ENCODE results near the gene PLAU. TPM values are rescaled to one million over a fixed set of nuclear protein-coding genes. Genes with fewer than 3 reads are reported as not detected.

The PLAU gene
- total RNA-seq (ENCODE audit: low replicate concordance) = 7.6 and 10.7 TPM in 2 replicates

DNA sequence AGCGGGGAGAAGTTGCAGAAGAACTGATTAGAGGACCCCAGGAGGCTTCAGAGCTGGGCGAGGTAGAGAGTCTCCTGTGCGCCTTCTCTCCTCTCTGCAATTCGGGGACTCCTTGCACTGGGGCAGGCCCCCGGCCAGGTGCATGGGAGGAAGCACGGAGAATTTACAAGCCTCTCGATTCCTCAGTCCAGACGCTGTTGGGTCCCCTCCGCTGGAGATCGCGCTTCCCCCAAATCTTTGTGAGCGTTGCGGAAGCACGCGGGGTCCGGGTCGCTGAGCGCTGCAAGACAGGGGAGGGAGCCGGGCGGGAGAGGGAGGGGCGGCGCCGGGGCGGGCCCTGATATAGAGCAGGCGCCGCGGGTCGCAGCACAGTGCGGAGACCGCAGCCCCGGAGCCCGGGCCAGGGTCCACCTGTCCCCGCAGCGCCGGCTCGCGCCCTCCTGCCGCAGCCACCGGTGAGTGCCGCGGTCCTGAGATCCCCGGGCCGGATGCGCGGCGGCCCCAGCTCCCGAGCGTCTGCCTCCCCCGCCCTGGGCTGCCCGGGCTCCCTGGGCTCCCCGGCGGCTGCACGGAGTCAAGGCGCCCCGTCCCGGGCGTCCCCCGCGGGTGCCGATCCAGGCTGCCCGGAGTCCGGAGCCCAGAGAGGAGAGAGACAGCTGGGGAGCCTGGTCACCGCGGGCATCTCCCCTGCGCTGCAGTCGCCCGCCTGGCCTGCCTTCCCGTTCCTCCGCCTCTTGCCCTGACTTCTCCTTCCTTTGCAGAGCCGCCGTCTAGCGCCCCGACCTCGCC lies at the start of gene PLAU:
TSS of gene PLAU (plus strand) at position 369 of the 789 bp plus-strand sequence. CDS start 424 bp downstream, outside the sequence.
- Histone ChIP-seq H3F3A (ENCODE audit: low read depth) (peaks cover 23% of the 10 kb centered on the region), H3K4me2 (peak within 1 kb of the TSS; percentile 82), H3K27ac (no peak within 1 kb of the TSS), H3K4me1 (peaks cover 12% of the 10 kb centered on the region), H4K20me1 (ENCODE audit: low read depth) (no peaks in the 10 kb centered on the region), H3K27me3 (peaks cover 35% of the 10 kb centered on the region), H2AFZ (replicated peaks) (peak within 1 kb of the TSS; percentile 99), H3K79me2 (ENCODE audit: low read depth) (no peaks in the 10 kb centered on the region), H3K9ac (no peak within 1 kb of the TSS), H3K36me3 (no peaks in the 10 kb centered on the region), H3K9me3 (ENCODE audit: low read depth) (no peaks in the 10 kb centered on the region), H3K4me3 (peak within 1 kb of the TSS; percentile 79)
- DNase-seq (ENCODE audit: low spot score) = peak; percentile 85
- peak within 1 kb of the TSS; percentile 62 for H3K27ac Mint-ChIP-seq
- peaks cover 52% of the 10 kb centered on the region for H3K4me1 Mint-ChIP-seq
- TF ChIP-seq EZH2phosphoT487 (IDR thresholded peaks at IDR 0.05) (peak; percentile 5), EZH2 (IDR thresholded peaks at IDR 0.05) (peak; percentile 33)
- TF ChIP-seq, protein P1, sequence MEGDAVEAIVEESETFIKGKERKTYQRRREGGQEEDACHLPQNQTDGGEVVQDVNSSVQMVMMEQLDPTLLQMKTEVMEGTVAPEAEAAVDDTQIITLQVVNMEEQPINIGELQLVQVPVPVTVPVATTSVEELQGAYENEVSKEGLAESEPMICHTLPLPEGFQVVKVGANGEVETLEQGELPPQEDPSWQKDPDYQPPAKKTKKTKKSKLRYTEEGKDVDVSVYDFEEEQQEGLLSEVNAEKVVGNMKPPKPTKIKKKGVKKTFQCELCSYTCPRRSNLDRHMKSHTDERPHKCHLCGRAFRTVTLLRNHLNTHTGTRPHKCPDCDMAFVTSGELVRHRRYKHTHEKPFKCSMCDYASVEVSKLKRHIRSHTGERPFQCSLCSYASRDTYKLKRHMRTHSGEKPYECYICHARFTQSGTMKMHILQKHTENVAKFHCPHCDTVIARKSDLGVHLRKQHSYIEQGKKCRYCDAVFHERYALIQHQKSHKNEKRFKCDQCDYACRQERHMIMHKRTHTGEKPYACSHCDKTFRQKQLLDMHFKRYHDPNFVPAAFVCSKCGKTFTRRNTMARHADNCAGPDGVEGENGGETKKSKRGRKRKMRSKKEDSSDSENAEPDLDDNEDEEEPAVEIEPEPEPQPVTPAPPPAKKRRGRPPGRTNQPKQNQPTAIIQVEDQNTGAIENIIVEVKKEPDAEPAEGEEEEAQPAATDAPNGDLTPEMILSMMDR (IDR thresholded peaks at IDR 0.05) = no peak
- peak within 1 kb of the TSS; percentile 97 for H3K4me3 Mint-ChIP-seq
- no peaks in the 10 kb centered on the region for H3K9me3 Mint-ChIP-seq
- peaks cover 39% of the 10 kb centered on the region for H3K27me3 Mint-ChIP-seq (ENCODE audit: insufficient read depth, low read depth)
- no peaks in the 10 kb centered on the region for H3K36me3 Mint-ChIP-seq

DNA sequence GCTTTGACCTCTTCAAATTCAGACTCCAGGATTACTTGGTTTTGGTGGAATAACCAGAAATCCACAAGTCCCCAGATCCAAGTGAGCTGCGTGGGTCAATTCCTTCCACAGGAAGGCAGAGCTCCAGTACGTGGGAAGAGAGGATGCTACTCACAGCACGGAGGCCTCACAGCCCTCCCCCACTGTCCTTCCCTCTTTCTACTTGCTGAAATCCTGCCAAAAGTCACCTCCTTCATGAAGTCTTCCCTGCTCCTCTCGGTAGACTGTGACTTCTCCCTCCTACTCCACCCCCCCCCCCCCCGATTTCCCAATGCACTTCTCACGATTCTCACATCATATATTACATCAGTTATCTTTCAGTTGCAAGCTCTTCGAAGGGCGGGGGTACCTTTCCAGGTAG lies 48.9 kb upstream of the PLAU start:
- no peak overlapping the region for H3K4me2 ChIP-seq
- Mint-ChIP-seq H3K27ac (no peak overlapping the region), H3K4me3 (no peak overlapping the region), H3K27me3 (ENCODE audit: insufficient read depth, low read depth) (no peaks in the 10 kb centered on the region), H3K36me3 (peaks cover 19% of the 10 kb centered on the region), H3K4me1 (peaks cover 16% of the 10 kb centered on the region), H3K9me3 (no peaks in the 10 kb centered on the region)
- peaks cover 9% of the 10 kb centered on the region for H3K79me2 ChIP-seq (ENCODE audit: low read depth)
- H2AFZ ChIP-seq (replicated peaks) = no peak overlapping the region
- no peak overlapping the region for H3K9ac ChIP-seq
- H3K36me3 ChIP-seq = no peaks in the 10 kb centered on the region
- H3K27ac ChIP-seq = no peak overlapping the region
- H4K20me1 ChIP-seq (ENCODE audit: low read depth) = peaks cover 51% of the 10 kb centered on the region
- H3F3A ChIP-seq (ENCODE audit: low read depth) = peaks cover 9% of the 10 kb centered on the region
- no peaks in the 10 kb centered on the region for H3K27me3 ChIP-seq
- H3K4me3 ChIP-seq = no peak overlapping the region
- no peak for DNase-seq (ENCODE audit: low spot score)
- no peaks in the 10 kb centered on the region for H3K9me3 ChIP-seq (ENCODE audit: low read depth)
- peaks cover 10% of the 10 kb centered on the region for H3K4me1 ChIP-seq
- TF ChIP-seq, protein P1 (IDR thresholded peaks at IDR 0.05) = no peak
- TF ChIP-seq EZH2phosphoT487 (IDR thresholded peaks at IDR 0.05) (no peak), EZH2 (IDR thresholded peaks at IDR 0.05) (no peak)

DNA sequence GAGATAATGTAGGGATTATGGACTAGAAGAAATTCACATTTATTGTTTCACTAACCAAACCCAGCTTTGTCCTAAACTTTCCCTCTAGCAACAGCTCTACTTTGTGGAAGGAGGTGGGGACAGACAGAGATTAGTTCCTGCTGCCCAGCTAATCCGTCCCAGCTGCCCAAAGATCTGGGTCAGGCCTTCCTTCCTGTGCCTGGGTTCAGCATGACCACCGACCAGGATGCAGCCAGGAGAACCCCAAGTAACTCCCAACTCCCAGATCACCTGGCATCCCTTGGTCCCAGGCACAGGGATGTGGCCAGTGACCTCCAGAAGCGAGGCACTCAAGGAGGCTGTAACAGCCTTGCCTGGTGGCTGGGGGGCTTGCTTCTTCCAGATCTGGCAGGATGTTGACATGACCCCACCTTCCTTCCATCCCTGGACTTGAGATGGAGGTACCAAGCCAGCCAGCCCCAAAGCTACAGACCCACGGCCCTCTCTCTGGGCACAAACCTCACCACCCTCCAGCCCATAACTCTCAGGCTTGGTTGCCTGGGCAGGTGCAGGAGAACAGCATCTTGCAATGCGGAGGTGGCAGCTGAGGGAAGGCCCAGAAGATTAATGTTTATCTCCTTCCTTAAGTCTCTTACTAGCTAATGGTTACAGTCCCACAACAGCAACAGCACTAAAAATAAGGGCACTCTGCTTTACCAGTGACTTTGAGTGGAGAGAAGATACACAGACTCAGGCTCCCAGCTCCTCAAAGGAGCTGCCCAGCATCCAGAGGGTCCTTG lies 47.7 kb upstream of the PLAU start:
- peak; percentile 33 for DNase-seq (ENCODE audit: low spot score)
- Mint-ChIP-seq H3K9me3 (no peaks in the 10 kb centered on the region), H3K27me3 (ENCODE audit: insufficient read depth, low read depth) (peaks cover 6% of the 10 kb centered on the region), H3K4me3 (no peak overlapping the region), H3K4me1 (peaks cover 21% of the 10 kb centered on the region), H3K36me3 (peaks cover 21% of the 10 kb centered on the region), H3K27ac (no peak overlapping the region)
- Histone ChIP-seq H3K79me2 (ENCODE audit: low read depth) (peaks cover 9% of the 10 kb centered on the region), H3F3A (ENCODE audit: low read depth) (peaks cover 9% of the 10 kb centered on the region), H3K4me2 (peak overlapping the region; percentile 36), H3K36me3 (no peaks in the 10 kb centered on the region), H4K20me1 (ENCODE audit: low read depth) (peaks cover 48% of the 10 kb centered on the region), H3K9ac (no peak overlapping the region), H3K27me3 (no peaks in the 10 kb centered on the region), H3K4me3 (no peak overlapping the region), H3K4me1 (peaks cover 10% of the 10 kb centered on the region), H2AFZ (replicated peaks) (no peak overlapping the region), H3K27ac (no peak overlapping the region), H3K9me3 (ENCODE audit: low read depth) (no peaks in the 10 kb centered on the region)
- TF ChIP-seq EZH2 (IDR thresholded peaks at IDR 0.05) (no peak), EZH2phosphoT487 (IDR thresholded peaks at IDR 0.05) (no peak)
- TF ChIP-seq, protein P1 (IDR thresholded peaks at IDR 0.05) = no peak
